Lung (tissue), 12 donors: Measurements from ENCODE around the gene FSTL1. TPM values are rescaled to one million over a fixed set of nuclear protein-coding genes. Genes with fewer than 3 reads are reported as not detected.

ENCODE experiments used
- ATAC-seq: fragments of 200-7000 bp; cut with Tn5 transposase; one replicate; pipeline ENCODE4 v1.9.1; 2020; ENCODE audit warnings: moderate number of reproducible peaks; ENCODE audit not compliant: insufficient read depth, low FRiP score
- DNase-seq, 3 donors: peaks; one replicate each; pipeline ENCODE4 v3.0.0-alpha.2; 2013 to 2017
- H3K27ac ChIP-seq, 2 donors: one replicate each; pipeline ENCODE4 v1.5.1; 2013; ENCODE audit warnings: mild to moderate bottlenecking in 2 of 2, moderate library complexity in 2 of 2, control low read depth in 1 of 2, inconsistent platforms in 1 of 2, low read depth in 1 of 2, low read length in 1 of 2
- H3K27me3 ChIP-seq, 3 donors: one replicate each; pipeline ENCODE4 v1.5.1; 2013; ENCODE audit warnings: low read length in 2 of 3; ENCODE audit not compliant: control insufficient read depth in 3 of 3, insufficient read depth in 3 of 3
- H3K36me3 ChIP-seq, 4 donors: one replicate each; pipeline ENCODE4 v1.5.1; 2013; ENCODE audit warnings: low read length in 4 of 4, mild to moderate bottlenecking in 1 of 4, moderate library complexity in 1 of 4; ENCODE audit not compliant: control insufficient read depth in 4 of 4, insufficient read depth in 4 of 4
- H3K4me1 ChIP-seq, 5 donors: one replicate each; pipeline ENCODE4 v1.5.1; 2013; ENCODE audit warnings: low read length in 5 of 5, mild to moderate bottlenecking in 2 of 5, moderate library complexity in 1 of 5; ENCODE audit not compliant: control insufficient read depth in 5 of 5, insufficient read depth in 5 of 5
- H3K4me3 ChIP-seq: one replicate; pipeline ENCODE4 v1.5.1; 2013; ENCODE audit warnings: mild to moderate bottlenecking, control low read depth, moderate library complexity
- H3K9ac ChIP-seq, 2 donors: one replicate each; pipeline ENCODE4 v1.5.1; 2013; ENCODE audit warnings: low read length in 2 of 2, control low read depth in 1 of 2; ENCODE audit not compliant: insufficient read depth in 1 of 2
- H3K9me3 ChIP-seq, 4 donors: one replicate each; pipeline ENCODE4 v1.5.1; 2013; ENCODE audit warnings: low read length in 3 of 4, mild to moderate bottlenecking in 1 of 4, moderate library complexity in 1 of 4; ENCODE audit not compliant: control insufficient read depth in 4 of 4, insufficient read depth in 3 of 4
- WGBS, 2 donors: extraction: QIAGEN DNeasy Blood & Tissue Kit; methylation state at CpG; one replicate each; pipeline ENCODE4 v1.1.7; 2013; 5-methylcytosine and 5-hydroxymethylcytosine counted together
- polyA plus RNA-seq, 2 donors: library from polyadenylated mRNA; stranded (reverse); fragments of 200-250 nt; gene quantifications; one replicate each; pipeline ENCODE4 v1.2.1, GENCODE V29; 2013
- total RNA-seq, 2 donors: library from RNA; depleted of rRNA in 1 of 2; stranded (reverse); fragments of >200 nt in 1 of 2; gene quantifications; one replicate each; pipeline ENCODE4 v1.2.1, GENCODE V29; 2014 to 2021
- TF ChIP-seq, protein P1 (sequence below): IDR thresholded peaks from 2 replicates; pipeline ENCODE4 v1.5.1; 2012; ENCODE audit warnings: mild to moderate bottlenecking; ENCODE audit errors: control extremely low read depth, extremely low read depth
- donor health status: control.
- donor health status: control.
- donor health status: Bipolar disorder and iron deficiency.
- donor health status: healthy.
- donor health status: DM: yes; HTN: yes; CAD: no.

The FSTL1 gene
- total and polyA plus RNA-seq, 4 donors = 24.9 to 544 (median 192) TPM

DNA sequence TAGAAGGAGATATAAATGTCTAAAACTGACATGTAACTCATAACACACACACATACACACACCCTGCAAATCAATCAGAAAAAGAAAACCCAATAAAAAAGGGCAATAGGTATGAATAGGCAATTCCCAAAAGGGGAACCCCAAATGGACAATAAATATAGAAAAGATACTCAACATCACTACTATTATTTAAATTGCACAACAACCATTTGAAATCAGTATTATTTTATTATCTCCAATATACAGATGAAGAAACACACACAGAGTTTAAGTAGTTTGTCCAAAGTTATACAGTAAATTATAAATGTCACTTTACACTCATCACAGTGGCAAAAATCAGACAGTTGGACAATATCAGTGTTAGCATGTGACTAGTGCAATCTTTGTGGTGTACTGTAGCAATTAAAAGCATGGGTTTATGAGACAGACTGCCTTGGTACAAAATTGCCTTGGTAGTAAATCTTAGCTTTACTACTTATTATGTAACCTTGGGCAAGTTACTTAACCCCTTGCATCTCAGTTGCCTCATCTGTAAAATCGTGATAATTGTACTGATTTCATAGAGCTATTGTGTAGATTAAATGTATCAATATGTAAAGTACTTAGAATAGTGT lies 3.4 kb upstream of the FSTL1 start:
- H3K9me3 ChIP-seq = no peaks in the 10 kb centered on the region
- ATAC-seq (no peak), DNase-seq (no peak)
- no peak overlapping the region for H3K9ac ChIP-seq
- 76 to 89% methylated on average over 1 of the region's 1 CpG for WGBS, 2 donors
- H3K36me3 ChIP-seq = no peaks in the 10 kb centered on the region
- H3K4me3 ChIP-seq = no peak overlapping the region
- no peak overlapping the region for H3K27ac ChIP-seq
- H3K4me1 ChIP-seq = peaks cover 0 to 9% (median 2%) of the 10 kb centered on the region in 5 donors
- no peaks in the 10 kb centered on the region for H3K27me3 ChIP-seq
- TF ChIP-seq, protein P1, sequence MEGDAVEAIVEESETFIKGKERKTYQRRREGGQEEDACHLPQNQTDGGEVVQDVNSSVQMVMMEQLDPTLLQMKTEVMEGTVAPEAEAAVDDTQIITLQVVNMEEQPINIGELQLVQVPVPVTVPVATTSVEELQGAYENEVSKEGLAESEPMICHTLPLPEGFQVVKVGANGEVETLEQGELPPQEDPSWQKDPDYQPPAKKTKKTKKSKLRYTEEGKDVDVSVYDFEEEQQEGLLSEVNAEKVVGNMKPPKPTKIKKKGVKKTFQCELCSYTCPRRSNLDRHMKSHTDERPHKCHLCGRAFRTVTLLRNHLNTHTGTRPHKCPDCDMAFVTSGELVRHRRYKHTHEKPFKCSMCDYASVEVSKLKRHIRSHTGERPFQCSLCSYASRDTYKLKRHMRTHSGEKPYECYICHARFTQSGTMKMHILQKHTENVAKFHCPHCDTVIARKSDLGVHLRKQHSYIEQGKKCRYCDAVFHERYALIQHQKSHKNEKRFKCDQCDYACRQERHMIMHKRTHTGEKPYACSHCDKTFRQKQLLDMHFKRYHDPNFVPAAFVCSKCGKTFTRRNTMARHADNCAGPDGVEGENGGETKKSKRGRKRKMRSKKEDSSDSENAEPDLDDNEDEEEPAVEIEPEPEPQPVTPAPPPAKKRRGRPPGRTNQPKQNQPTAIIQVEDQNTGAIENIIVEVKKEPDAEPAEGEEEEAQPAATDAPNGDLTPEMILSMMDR = no peak

DNA sequence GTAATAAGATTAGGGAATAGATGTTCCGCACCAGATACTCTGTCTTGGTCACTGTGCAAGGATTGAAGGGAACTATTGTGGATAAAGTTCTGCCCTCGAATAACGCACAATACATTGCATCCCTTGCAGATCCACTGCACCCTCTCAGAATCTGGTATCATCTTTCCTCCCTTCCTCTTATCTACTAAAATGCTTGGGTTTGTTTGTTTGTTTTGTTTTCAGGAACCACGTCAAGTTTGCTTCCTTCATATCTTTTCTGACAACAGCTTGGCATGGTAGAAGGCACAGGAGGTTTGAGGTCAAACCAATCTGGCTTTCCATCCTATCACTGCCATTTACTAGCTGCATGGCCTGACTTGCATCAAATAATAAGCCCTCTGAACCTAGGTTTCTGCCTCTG lies 2.0 kb upstream of the FSTL1 start:
- 84 to 89% methylated on average over 4 of the region's 4 CpGs for WGBS, 2 donors
- H3K9me3 ChIP-seq = no peaks in the 10 kb centered on the region
- no peak overlapping the region for H3K27ac ChIP-seq

DNA sequence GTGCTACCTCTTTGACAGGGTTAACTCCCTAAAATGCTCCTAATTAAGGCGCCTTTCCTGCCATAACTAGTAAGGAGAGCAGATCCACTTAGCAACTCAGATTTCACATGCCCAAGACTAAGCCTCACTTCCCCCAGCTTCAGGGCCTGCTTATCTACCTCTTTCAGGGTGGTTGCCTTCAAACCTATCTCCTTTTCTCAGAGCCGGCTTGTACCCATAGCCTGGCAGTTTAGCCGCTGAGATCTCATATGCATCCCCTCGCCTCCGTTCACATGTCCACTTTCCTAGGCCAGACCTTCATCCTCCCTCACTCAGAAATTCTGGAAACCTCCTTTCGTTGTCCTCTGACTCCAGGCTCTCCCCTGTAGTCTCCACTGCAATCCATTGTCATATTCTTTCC lies 1.0 kb upstream of the FSTL1 start:
- Histone ChIP-seq H3K4me3 (no peak overlapping the region), H3K27me3 (no peaks in the 10 kb centered on the region), H3K9ac (peak overlapping the region in 1 of 2 donors; percentile 57), H3K4me1 (peaks cover 5 to 30% (median 8%) of the 10 kb centered on the region in 5 donors), H3K36me3 (peaks cover 0 to 1% (median under 1%) of the 10 kb centered on the region in 4 donors), H3K27ac (peak overlapping the region; percentile 93 to 95), H3K9me3 (no peaks in the 10 kb centered on the region)
- 90 to 93% methylated on average over 6 of the region's 6 CpGs for WGBS, 2 donors
- DNase-seq = no peak
- no peak for ATAC-seq
- TF ChIP-seq, protein P1 = no peak

More for the DNA sequence above, 2.0 kb upstream of the FSTL1 start:
- DNase-seq (no peak), ATAC-seq (no peak)
- no peak overlapping the region for H3K9ac ChIP-seq
- no peak overlapping the region for H3K4me3 ChIP-seq
- no peaks in the 10 kb centered on the region for H3K36me3 ChIP-seq
- no peaks in the 10 kb centered on the region for H3K27me3 ChIP-seq
- TF ChIP-seq, protein P1 = no peak
- peaks cover 0 to 22% (median 7%) of the 10 kb centered on the region in 5 donors for H3K4me1 ChIP-seq
